CD4-positive, alpha-beta T cell (primary cell): ENCODE results near the gene INPP5F. TPM values are rescaled to one million over a fixed set of nuclear protein-coding genes. Genes with fewer than 3 reads are reported as not detected.

Experiments used
- ATAC-seq: fragments of 200-7000 bp; cut with Tn5 transposase; one replicate; pipeline ENCODE4 v1.10.0; 2022; ENCODE audit warnings: mild to moderate bottlenecking; ENCODE audit not compliant: poor library complexity
- CTCF ChIA-PET: fragments of 350-600 bp; sonication (Branson Sonifier 250); formaldehyde crosslinking; loops from one replicate; lab custom pipeline; 2021; ENCODE audit warnings: antibody characterized with exemption, inconsistent platforms; lab: Charles Lee
- POLR2A ChIA-PET: fragments of 350-600 bp; sonication (Branson Sonifier 250); formaldehyde crosslinking; loops from one replicate; lab custom pipeline; 2021; ENCODE audit warnings: antibody characterized with exemption, inconsistent platforms; lab: Charles Lee
- DNase-seq, 14 experiments: peaks; one replicate each; pipeline ENCODE4 v3.0.0-alpha.2; 2013 to 2020; ENCODE audit warnings: mixed read lengths in 2 of 14
- H3K27ac ChIP-seq, 2 donors: one replicate each; pipeline versions ENCODE4 v1.5.1 to v1.7.0; 2013; ENCODE audit warnings: low read length in 2 of 2, low read depth in 1 of 2, mild to moderate bottlenecking in 1 of 2
- H3K27me3 ChIP-seq, 2 experiments: 1 replicate in 1 of 2; 2 replicates in 1 of 2; pipeline versions ENCODE4 v1.6.1 to v1.7.0; 2013; ENCODE audit warnings: low read length in 2 of 2, control low read depth in 1 of 2, mild to moderate bottlenecking in 1 of 2, moderate library complexity in 1 of 2; ENCODE audit not compliant: insufficient read depth in 2 of 2, control insufficient read depth in 1 of 2
- H3K36me3 ChIP-seq: one replicate; pipeline ENCODE4 v1.6.1; 2013; ENCODE audit warnings: low read length, control low read depth; ENCODE audit not compliant: insufficient read depth
- H3K4me1 ChIP-seq: one replicate; pipeline ENCODE4 v1.6.1; 2013; ENCODE audit warnings: low read length, control low read depth; ENCODE audit not compliant: insufficient read depth
- H3K4me3 ChIP-seq: one replicate; pipeline ENCODE4 v1.5.1; 2013; ENCODE audit warnings: mild to moderate bottlenecking, low read length, moderate library complexity
- H3K9me3 ChIP-seq, 2 experiments: 1 replicate in 1 of 2; 2 replicates in 1 of 2; pipeline versions ENCODE4 v1.6.1 to v1.7.0; 2013; ENCODE audit warnings: low read length in 2 of 2, mild to moderate bottlenecking in 2 of 2, control low read depth in 1 of 2, moderate library complexity in 1 of 2; ENCODE audit not compliant: control insufficient read depth in 1 of 2, insufficient read depth in 1 of 2
- H3K27ac Mint-ChIP-seq: one replicate; pipeline ENCODE4 v1.8.0; 2020; ENCODE audit warnings: mixed read lengths
- H3K27me3 Mint-ChIP-seq: one replicate; pipeline ENCODE4 v1.8.0; 2021; ENCODE audit warnings: mixed read lengths
- H3K36me3 Mint-ChIP-seq: one replicate; pipeline ENCODE4 v1.8.0; 2021; ENCODE audit warnings: low read depth, mixed read lengths
- H3K4me1 Mint-ChIP-seq: one replicate; pipeline ENCODE4 v1.8.0; 2021; ENCODE audit warnings: low read depth, mixed read lengths
- H3K4me3 Mint-ChIP-seq: one replicate; pipeline ENCODE4 v1.8.0; 2020; ENCODE audit warnings: mild to moderate bottlenecking, mixed read lengths
- H3K9me3 Mint-ChIP-seq: one replicate; pipeline ENCODE4 v1.8.0; 2020; ENCODE audit warnings: mixed read lengths
- CTCF ChIP-seq: fragments of 200-600 bp; IDR thresholded peaks from one replicate; pipeline ENCODE4 v1.8.0; 2022; ENCODE audit warnings: antibody characterized with exemption, mild to moderate bottlenecking
- intact Hi-C, 2 experiments: fragments of 100-400 bp; cut with DNase I in 1 of 2; cut with micrococcal nuclease in 1 of 2; formaldehyde crosslinking; loops; one replicate each; pipeline versions ENCODE4 v1.15.1 to v1.9.0; 2023 to 2025; cut with DNase I, micrococcal nuclease
- polyA plus RNA-seq, 2 donors: library from polyadenylated mRNA; unstranded; fragments of 120-200 nt; gene quantifications; one replicate each; pipeline ENCODE4 v1.2.1, GENCODE V29; 2013
- total RNA-seq, 174 experiments: library from RNA in 2 of 174; stranded (reverse) in 2 of 174; gene quantifications; one replicate each; pipeline ENCODE4 v1.2.3 and lab custom pipeline; 2021 to 2026

INPP5F gene
- total RNA-seq (1 to 10 TPM; 6.2 to 6.4 TPM), total RNA-seq (lab: John Stamatoyannopoulos, UW) (18.0 to 127 (median 35.2) reads per million in 172 experiments)
- 7.1 TPM for polyA plus RNA-seq (2013, experiment 1 of 2)
- 8.7 TPM for polyA plus RNA-seq (2013, experiment 2 of 2)

GRCh38 chr10:119725828-119726675, at the start of gene INPP5F:
Gene INPP5F (plus strand): TSS chr10:119726050. CDS start chr10:119726263, 213 bp downstream.
- H3K36me3 Mint-ChIP-seq: peaks cover 5% of the 10 kb centered on the region
- peak within 1 kb of the TSS; percentile 53 to 59 for H3K27ac ChIP-seq
- peak; percentile 17 for TF ChIP-seq CTCF
- H3K4me3 ChIP-seq: peak within 1 kb of the TSS; percentile 79
- DNase-seq (peak; percentile 96 to 100 (median 99)), ATAC-seq (peak; percentile 91)
- H3K36me3 ChIP-seq: no peaks in the 10 kb centered on the region
- H3K4me1 ChIP-seq: peaks cover 22% of the 10 kb centered on the region
- H3K27me3 ChIP-seq: no peaks in the 10 kb centered on the region
- H3K27ac Mint-ChIP-seq: peak within 1 kb of the TSS; percentile 77
- intact Hi-C loops: loop anchor here (1.0 to 10.0 kb wide), 11 partner anchors 37 to 1681 kb away; partner anchors contain the start of genes BAG3 (in 1 of the 2), DENND10 (in 1 of the 2), FAM204A (in 1 of the 2) and MCMBP (in 1 of the 2)
- ChIA-PET CTCF (interaction anchor here (0.6 to 3.9 kb wide), 12 partner anchors 9 to 517 kb away, joined by 3 to 20 read pairs (median 4); no protein-coding TSS in a partner anchor), POLR2A (interaction anchor here (0.6 to 4.8 kb wide), 24 partner anchors 10 to 971 kb away, joined by 3 to 36 read pairs (median 5); partner anchors contain the start of genes BAG3, CACUL1, GRK5 and MCMBP)
- peaks cover 0 to 3% of the 10 kb centered on the region in 2 experiments for H3K9me3 ChIP-seq
- no peaks in the 10 kb centered on the region for H3K27me3 Mint-ChIP-seq
- H3K4me1 Mint-ChIP-seq: peaks cover 30% of the 10 kb centered on the region
- H3K4me3 Mint-ChIP-seq: peak within 1 kb of the TSS; percentile 88
- H3K9me3 Mint-ChIP-seq: no peaks in the 10 kb centered on the region

GRCh38 chr10:119677126-119677525, 48.7 kb upstream of the INPP5F start:
- POLR2A ChIA-PET: no interaction called here
- Histone ChIP-seq H3K4me3 (no peak overlapping the region), H3K4me1 (peaks cover 17% of the 10 kb centered on the region), H3K27ac (no peak overlapping the region), H3K36me3 (peaks cover 52% of the 10 kb centered on the region), H3K27me3 (no peaks in the 10 kb centered on the region), H3K9me3 (no peaks in the 10 kb centered on the region)
- Mint-ChIP-seq H3K27ac (no peak overlapping the region), H3K27me3 (no peaks in the 10 kb centered on the region), H3K36me3 (peaks cover 60% of the 10 kb centered on the region), H3K4me1 (peaks cover 28% of the 10 kb centered on the region), H3K4me3 (no peak overlapping the region), H3K9me3 (no peaks in the 10 kb centered on the region)
- ATAC-seq (no peak), DNase-seq (no peak)
- CTCF ChIA-PET: no interaction called here
- intact Hi-C loops: no loop called here
- no peak for TF ChIP-seq CTCF

- intact Hi-C loops: no loop called here
- ChIA-PET POLR2A (no interaction called here), CTCF (interaction anchor here (0.5 kb wide), 1 partner anchor 592 kb away, joined by 3 read pairs; no protein-coding TSS in a partner anchor)
- Histone ChIP-seq H3K4me1 (peaks cover 19% of the 10 kb centered on the region), H3K4me3 (no peak overlapping the region), H3K27me3 (no peaks in the 10 kb centered on the region), H3K27ac (no peak overlapping the region), H3K36me3 (peaks cover 42% of the 10 kb centered on the region), H3K9me3 (no peaks in the 10 kb centered on the region)
- H3K4me1 Mint-ChIP-seq: peaks cover 29% of the 10 kb centered on the region
- TF ChIP-seq CTCF: no peak
- no peak overlapping the region for H3K27ac Mint-ChIP-seq
- H3K36me3 Mint-ChIP-seq: peaks cover 50% of the 10 kb centered on the region
- H3K9me3 Mint-ChIP-seq: no peaks in the 10 kb centered on the region
- H3K27me3 Mint-ChIP-seq: no peaks in the 10 kb centered on the region
- no peak overlapping the region for H3K4me3 Mint-ChIP-seq
- ATAC-seq (no peak), DNase-seq (no peak)
Measured at GRCh38 chr10:119677904-119678755, 47.7 kb upstream of the INPP5F start.
